Endodermal cell (in vitro differentiated cells): ENCODE data around the gene NRARP. TPM values are rescaled to one million over a fixed set of nuclear protein-coding genes. Genes with fewer than 3 reads are reported as not detected.

Source experiments
- DNase-seq: peaks from one replicate; pipeline ENCODE4 v3.0.0-alpha.2; 2017
- H3K27ac ChIP-seq: 2 replicates; pipeline ENCODE4 v1.5.1; 2013; ENCODE audit warnings: mild to moderate bottlenecking, low read depth, low read length, moderate library complexity
- H3K27me3 ChIP-seq: 2 replicates; pipeline ENCODE4 v1.6.1; 2013; ENCODE audit warnings: mild to moderate bottlenecking, low read length, moderate library complexity; ENCODE audit not compliant: insufficient read depth, control insufficient read depth, poor library complexity, severe bottlenecking
- H3K36me3 ChIP-seq: 2 replicates; pipeline ENCODE4 v1.7.0; 2013; ENCODE audit warnings: mild to moderate bottlenecking, low read length, moderate library complexity; ENCODE audit not compliant: control insufficient read depth, insufficient read depth
- H3K4me1 ChIP-seq: one replicate; pipeline ENCODE4 v1.7.0; 2013; ENCODE audit warnings: low read length; ENCODE audit not compliant: control insufficient read depth, insufficient read depth
- H3K4me3 ChIP-seq: 2 replicates; pipeline ENCODE4 v1.5.1; 2013; ENCODE audit warnings: mild to moderate bottlenecking, low read length, moderate library complexity
- H3K9ac ChIP-seq: 2 replicates; pipeline ENCODE4 v1.6.1; 2013; ENCODE audit warnings: mild to moderate bottlenecking, low read length, moderate library complexity; ENCODE audit not compliant: poor library complexity, severe bottlenecking; ENCODE audit errors: extremely low read depth
- H3K9me3 ChIP-seq: 2 replicates; pipeline ENCODE4 v1.6.1; 2013; ENCODE audit warnings: mild to moderate bottlenecking, low read length, moderate library complexity; ENCODE audit not compliant: control insufficient read depth
- H3K27ac Mint-ChIP-seq: 2 replicates; pipeline ENCODE4 v1.8.0; 2020; ENCODE audit warnings: mixed read lengths
- H3K27me3 Mint-ChIP-seq: 2 replicates; pipeline ENCODE4 v1.8.0; 2021; ENCODE audit warnings: mild to moderate bottlenecking, mixed read lengths; ENCODE audit not compliant: insufficient read depth
- H3K36me3 Mint-ChIP-seq: 2 replicates; pipeline ENCODE4 v1.8.0; 2020; ENCODE audit warnings: low read depth, mixed read lengths
- H3K4me1 Mint-ChIP-seq: 2 replicates; pipeline ENCODE4 v1.8.0; 2020; ENCODE audit warnings: mixed read lengths
- H3K4me3 Mint-ChIP-seq: 2 replicates; pipeline ENCODE4 v1.8.0; 2020; ENCODE audit warnings: mild to moderate bottlenecking, moderate library complexity, mixed read lengths
- H3K9me3 Mint-ChIP-seq: 2 replicates; pipeline ENCODE4 v1.8.0; 2020; ENCODE audit warnings: mild to moderate bottlenecking, mixed read lengths
- CTCF ChIP-seq: fragments of 200-600 bp; sonication (generic); conservative IDR thresholded peaks from 2 replicates; pipeline ENCODE4 v1.5.0; 2021; ENCODE audit warnings: antibody characterized with exemption, mild to moderate bottlenecking
- WGBS, 2 experiments: methylation state at CpG; one replicate each; pipeline versions ENCODE4 v1.1.5 to v1.1.7; 2013; ENCODE audit warnings: missing lambda C conversion rate in 2 of 2, mixed read lengths in 1 of 2; ENCODE audit not compliant: insufficient coverage in 1 of 2, insufficient read length in 1 of 2; 5-methylcytosine and 5-hydroxymethylcytosine counted together
- total RNA-seq, 2 donors: library from RNA; stranded (reverse); fragmentation: NEBNext Ultra II Directional in 1 of 2; extraction: Animal tissue kit (Norgen Biotek cat#: 25700) in 1 of 2; gene quantifications; 2 replicates in 1 of 2; 3 replicates in 1 of 2; pipeline ENCODE4 v1.2.1, GENCODE V29; 2021

NRARP gene
- total RNA-seq, 2 donors from 2014 or later = 12.1 to 12.9 TPM

- 90 to 91% methylated on average over 6 to 15 of the region's 15 CpGs for WGBS, 2 experiments
- no peaks in the 10 kb centered on the region for H3K36me3 ChIP-seq
- peaks cover 29% of the 10 kb centered on the region for H3K27me3 ChIP-seq
- peaks cover 42% of the 10 kb centered on the region for H3K27me3 Mint-ChIP-seq
- no peaks in the 10 kb centered on the region for H3K9me3 ChIP-seq
- no peak overlapping the region for H3K27ac Mint-ChIP-seq
- TF ChIP-seq CTCF = no peak
- H3K4me3 ChIP-seq = no peak overlapping the region
- no peaks in the 10 kb centered on the region for H3K4me1 ChIP-seq
- peaks cover 5% of the 10 kb centered on the region for H3K9me3 Mint-ChIP-seq
- H3K4me3 Mint-ChIP-seq = no peak overlapping the region
- no peak overlapping the region for H3K9ac ChIP-seq
- no peaks in the 10 kb centered on the region for H3K36me3 Mint-ChIP-seq
- no peak overlapping the region for H3K27ac ChIP-seq
- peaks cover 5% of the 10 kb centered on the region for H3K4me1 Mint-ChIP-seq
- peak; percentile 53 for DNase-seq
Measured at GRCh38 chr9:137293094-137293481, 9.0 kb downstream of the NRARP start.

DNA sequence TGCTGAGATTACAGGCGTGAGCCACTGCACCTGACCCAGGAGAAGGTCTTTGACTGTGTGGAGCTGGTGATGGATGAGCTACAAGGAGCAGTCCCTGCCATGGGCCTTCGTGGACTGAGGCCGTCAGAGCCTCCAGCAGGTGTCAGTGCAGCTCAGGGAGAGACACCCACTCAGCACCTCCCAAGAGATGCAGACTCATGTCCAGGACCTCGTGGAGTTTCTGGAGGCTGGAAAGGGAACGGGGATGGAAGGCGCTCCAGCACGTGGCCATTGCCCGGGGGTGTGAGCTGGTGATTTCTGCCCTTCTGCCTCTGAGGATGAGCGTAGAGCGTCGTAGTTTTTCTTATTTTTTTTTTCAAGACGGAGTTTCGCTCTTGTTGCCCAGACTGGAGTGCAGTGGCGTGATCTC is 15.1 kb downstream of the NRARP start:
- Histone ChIP-seq H3K36me3 (no peaks in the 10 kb centered on the region), H3K27me3 (no peaks in the 10 kb centered on the region), H3K9me3 (no peaks in the 10 kb centered on the region), H3K9ac (no peak overlapping the region), H3K4me1 (no peaks in the 10 kb centered on the region), H3K4me3 (no peak overlapping the region), H3K27ac (no peak overlapping the region)
- 71 to 86% methylated on average over 8 to 14 of the region's 14 CpGs for WGBS, 2 experiments
- DNase-seq = peak; percentile 91
- peak; percentile 79 for TF ChIP-seq CTCF
- Mint-ChIP-seq H3K4me1 (peaks cover 1% of the 10 kb centered on the region), H3K27me3 (peaks cover 19% of the 10 kb centered on the region), H3K9me3 (peaks cover 7% of the 10 kb centered on the region), H3K36me3 (peaks cover 5% of the 10 kb centered on the region), H3K27ac (no peak overlapping the region), H3K4me3 (no peak overlapping the region)

GRCh38 chr9:137281345-137282116 is 20.5 kb downstream of the NRARP start:
- DNase-seq = peak; percentile 87
- H3K27me3 Mint-ChIP-seq = peaks cover 15% of the 10 kb centered on the region
- Histone ChIP-seq H3K4me1 (peaks cover 5% of the 10 kb centered on the region), H3K9me3 (no peaks in the 10 kb centered on the region), H3K9ac (no peak overlapping the region), H3K36me3 (no peaks in the 10 kb centered on the region), H3K27ac (no peak overlapping the region), H3K27me3 (no peaks in the 10 kb centered on the region), H3K4me3 (no peak overlapping the region)
- WGBS, 2 experiments = 88 to 95% methylated on average over 9 to 39 of the region's 39 CpGs
- TF ChIP-seq CTCF = no peak
- peaks cover 6% of the 10 kb centered on the region for H3K4me1 Mint-ChIP-seq
- H3K27ac Mint-ChIP-seq = no peak overlapping the region
- no peaks in the 10 kb centered on the region for H3K9me3 Mint-ChIP-seq
- peak overlapping the region; percentile 49 for H3K4me3 Mint-ChIP-seq
- H3K36me3 Mint-ChIP-seq = peaks cover 3% of the 10 kb centered on the region
